Kidney tubule cell (primary cell): ENCODE measurements around the gene SCGB1D4.
"Not testable (repeated sequence)": the region's sequence is repeated elsewhere in the genome, so short reads cannot be mapped to it uniquely, and the experiment has no call there.

ENCODE experiments used
- DNase-seq: peaks from one replicate; pipeline ENCODE4 v3.0.0-alpha.2; 2018; ENCODE audit warnings: low spot score

Gene SCGB1D4

GRCh38 chr11:62298975-62299374, at the start of gene SCGB1D4:
TSS of gene SCGB1D4 (minus strand) at chr11:62299075. CDS start at chr11:62299010, 65 bp downstream.
- DNase-seq, result no peak

GRCh38 chr11:62345861-62346260, 47.0 kb upstream of the SCGB1D4 start:
- DNase-seq, result no peak

- DNase-seq, result no peak
Measured at GRCh38 chr11:62344210-62344609, 45.3 kb upstream of the SCGB1D4 start.

- DNase-seq, result not testable (repeated sequence)
Measured at GRCh38 chr11:62343646-62344190, 44.8 kb upstream of the SCGB1D4 start.

- DNase-seq, result no peak
Measured at GRCh38 chr11:62341588-62341987, 42.7 kb upstream of the SCGB1D4 start.

- no peak for DNase-seq
Measured at GRCh38 chr11:62340269-62340901, 41.5 kb upstream of the SCGB1D4 start.

GRCh38 chr11:62338218-62338617, 39.3 kb upstream of the SCGB1D4 start:
- no peak for DNase-seq

- peak; percentile 86 for DNase-seq
Measured at GRCh38 chr11:62337303-62338181, 38.7 kb upstream of the SCGB1D4 start, which contains the start of gene ASRGL1. TSS of gene ASRGL1 (plus strand) at chr11:62337448. CDS start at chr11:62337978, 530 bp downstream.

GRCh38 chr11:62336949-62337302, 38.1 kb upstream of the SCGB1D4 start:
- DNase-seq, result not testable (repeated sequence)

GRCh38 chr11:62333768-62334167, 34.9 kb upstream of the SCGB1D4 start:
- no peak for DNase-seq

GRCh38 chr11:62331264-62331663, 32.4 kb upstream of the SCGB1D4 start:
- not testable (repeated sequence) for DNase-seq

GRCh38 chr11:62327541-62327940, 28.7 kb upstream of the SCGB1D4 start:
- not testable (repeated sequence) for DNase-seq

- not testable (repeated sequence) for DNase-seq
Measured at GRCh38 chr11:62326719-62327118, 27.8 kb upstream of the SCGB1D4 start.

GRCh38 chr11:62325781-62326180, 26.9 kb upstream of the SCGB1D4 start:
- peak; percentile 75 for DNase-seq

- peak; percentile 32 for DNase-seq
Measured at GRCh38 chr11:62324731-62325556, 26.1 kb upstream of the SCGB1D4 start.

GRCh38 chr11:62322524-62322923, 23.6 kb upstream of the SCGB1D4 start:
- no peak for DNase-seq

GRCh38 chr11:62315431-62315830, 16.6 kb upstream of the SCGB1D4 start:
- DNase-seq, result no peak

- DNase-seq, result no peak
Measured at GRCh38 chr11:62309991-62310390, 11.1 kb upstream of the SCGB1D4 start.

- DNase-seq, result no peak
Measured at GRCh38 chr11:62307950-62308349, 9.1 kb upstream of the SCGB1D4 start.

GRCh38 chr11:62306227-62306626, 7.4 kb upstream of the SCGB1D4 start:
- DNase-seq, result no peak

- DNase-seq, result peak; percentile 31
Measured at GRCh38 chr11:62295504-62295903, 3.4 kb downstream of the SCGB1D4 start.

GRCh38 chr11:62280452-62280851, 18.4 kb downstream of the SCGB1D4 start:
- DNase-seq, result no peak
